GM23338 (cell line): ENCODE results near the gene MT1F. TPM values are rescaled to one million over a fixed set of nuclear protein-coding genes. Genes with fewer than 3 reads are reported as not detected.

Source experiments
- ATAC-seq: fragments of 200-7000 bp; cut with Tn5 transposase; 3 replicates; pipeline ENCODE4 v1.9.1; 2020
- DNase-seq: peaks from one replicate; pipeline ENCODE4 v3.0.0-alpha.2; 2015; ENCODE audit warnings: low spot score
- H2AFZ ChIP-seq: fragments of 200-600 bp; sonication (generic); 2 replicates; pipeline ENCODE4 v1.8.0; 2016; ENCODE audit warnings: antibody characterized with exemption, mild to moderate bottlenecking, moderate library complexity
- H3F3A ChIP-seq: fragments of 200-600 bp; sonication (generic); replicated peaks from 2 replicates; pipeline ENCODE4 v1.8.0; 2017; ENCODE audit warnings: antibody characterized with exemption, mixed run types, low read depth
- H3K27ac ChIP-seq: fragments of 200-600 bp; sonication (generic); 2 replicates; pipeline ENCODE4 v1.6.1; 2016; ENCODE audit warnings: low read depth
- H3K27me3 ChIP-seq: fragments of 200-600 bp; sonication (generic); 2 replicates; pipeline ENCODE4 v1.8.0; 2016; ENCODE audit warnings: mild to moderate bottlenecking, mixed run types, moderate library complexity; ENCODE audit not compliant: insufficient read depth
- H3K36me3 ChIP-seq: fragments of 200-600 bp; sonication (generic); 2 replicates; pipeline ENCODE4 v1.8.0; 2016; ENCODE audit warnings: mild to moderate bottlenecking; ENCODE audit not compliant: insufficient read depth
- H3K4me1 ChIP-seq: fragments of 200-600 bp; sonication (generic); 2 replicates; pipeline ENCODE4 v1.8.0; 2016; ENCODE audit warnings: mild to moderate bottlenecking, moderate library complexity; ENCODE audit not compliant: insufficient read depth
- H3K4me2 ChIP-seq: fragments of 200-600 bp; sonication (generic); 2 replicates; pipeline ENCODE4 v1.7.1; 2017; ENCODE audit warnings: mixed run types
- H3K4me3 ChIP-seq: fragments of 200-600 bp; sonication (generic); 2 replicates; pipeline ENCODE4 v1.6.1; 2016; ENCODE audit warnings: mixed run types
- H3K79me2 ChIP-seq: fragments of 200-600 bp; sonication (generic); replicated peaks from 2 replicates; pipeline ENCODE4 v1.8.0; 2017; ENCODE audit warnings: mild to moderate bottlenecking; ENCODE audit not compliant: insufficient read depth
- H3K9me2 ChIP-seq: fragments of 200-600 bp; sonication (generic); 2 replicates; pipeline ENCODE4 v1.8.0; 2017; ENCODE audit not compliant: insufficient read depth
- H4K20me1 ChIP-seq: fragments of 200-600 bp; sonication (generic); replicated peaks from 2 replicates; pipeline ENCODE4 v1.8.0; 2017; ENCODE audit warnings: mild to moderate bottlenecking; ENCODE audit not compliant: insufficient read depth
- H3K27ac Mint-ChIP-seq: 2 replicates; pipeline ENCODE4 v1.8.0; 2020; ENCODE audit warnings: inconsistent platforms, mild to moderate bottlenecking, moderate library complexity, mixed read lengths
- H3K27me3 Mint-ChIP-seq: 3 replicates; pipeline ENCODE4 v1.8.0; 2022; ENCODE audit warnings: low read depth, mild to moderate bottlenecking, moderate library complexity, mixed read lengths, inconsistent platforms; ENCODE audit not compliant: insufficient read depth, poor library complexity
- H3K36me3 Mint-ChIP-seq: 3 replicates; pipeline ENCODE4 v1.8.0; 2021; ENCODE audit warnings: low read depth, mild to moderate bottlenecking, inconsistent platforms, moderate library complexity, mixed read lengths
- H3K4me1 Mint-ChIP-seq: 3 replicates; pipeline ENCODE4 v1.8.0; 2020; ENCODE audit warnings: mild to moderate bottlenecking, inconsistent platforms, mixed read lengths
- H3K4me3 Mint-ChIP-seq: 3 replicates; pipeline ENCODE4 v1.8.0; 2021; ENCODE audit warnings: moderate library complexity, mild to moderate bottlenecking, inconsistent platforms, mixed read lengths
- H3K9me3 Mint-ChIP-seq: 3 replicates; pipeline ENCODE4 v1.8.0; 2020; ENCODE audit warnings: moderate library complexity, mild to moderate bottlenecking, inconsistent platforms, mixed read lengths
- EZH2 ChIP-seq: fragments of 200-600 bp; sonication (generic); IDR thresholded peaks from one replicate; pipeline ENCODE4 v1.8.0; 2017; ENCODE audit warnings: antibody characterized with exemption, mild to moderate bottlenecking, low read depth; ENCODE audit not compliant: unreplicated experiment
- EZH2phosphoT487 ChIP-seq: fragments of 200-600 bp; sonication (generic); IDR thresholded peaks from one replicate; pipeline ENCODE4 v1.8.1; 2018; ENCODE audit warnings: antibody characterized with exemption; ENCODE audit not compliant: unreplicated experiment
- JUNB ChIP-seq: IDR thresholded peaks from one replicate; pipeline ENCODE4 v1.6.1; 2016; ENCODE audit warnings: antibody characterized with exemption; ENCODE audit not compliant: unreplicated experiment
- STAT1 ChIP-seq: IDR thresholded peaks from one replicate; pipeline ENCODE4 v1.6.1; 2016; ENCODE audit warnings: antibody characterized with exemption; ENCODE audit not compliant: unreplicated experiment
- polyA plus RNA-seq: library from polyadenylated mRNA; unstranded; fragments of >200 nt; fragmentation: Nextera tagmentation; extraction: Ambion mirVana; gene quantifications from 2 replicates; pipeline ENCODE4 v1.2.1, GENCODE V29; 2016
- total RNA-seq: library from RNA; depleted of rRNA; stranded (reverse); fragments of >200 nt; shearing (Covaris generic); gene quantifications from 2 replicates; pipeline ENCODE4 v1.2.3, GENCODE V29; 2014
- TF ChIP-seq, protein P1 (sequence below): fragments of 250-450 bp; sonication (Bioruptor Pico); IDR thresholded peaks from 2 replicates; pipeline ENCODE4 v1.5.0; 2020; ENCODE audit warnings: mild to moderate bottlenecking, moderate library complexity
- TF ChIP-seq, protein P2 (sequence below), 2 experiments: fragments of 200-600 bp in 1 of 2; sonication (generic) in 1 of 2; conservative IDR thresholded peaks; 2 replicates each; pipeline versions ENCODE4 v1.5.1 to v1.6.1; 2016 to 2017; ENCODE audit warnings: antibody characterized with exemption in 2 of 2, low read depth in 2 of 2, mild to moderate bottlenecking in 2 of 2, moderate library complexity in 1 of 2
- TF ChIP-seq, protein P3 (sequence below): IDR thresholded peaks from 2 replicates; pipeline ENCODE4 v1.6.1; 2016; ENCODE audit warnings: antibody characterized with exemption
- TF ChIP-seq, protein P4 (sequence below): IDR thresholded peaks from one replicate; pipeline ENCODE4 v1.6.1; 2018; ENCODE audit warnings: antibody characterized with exemption; ENCODE audit not compliant: unreplicated experiment

MT1F gene
- total and polyA plus RNA-seq, 2 experiments from 2014 or later = 7.4 to 107 TPM

DNA sequence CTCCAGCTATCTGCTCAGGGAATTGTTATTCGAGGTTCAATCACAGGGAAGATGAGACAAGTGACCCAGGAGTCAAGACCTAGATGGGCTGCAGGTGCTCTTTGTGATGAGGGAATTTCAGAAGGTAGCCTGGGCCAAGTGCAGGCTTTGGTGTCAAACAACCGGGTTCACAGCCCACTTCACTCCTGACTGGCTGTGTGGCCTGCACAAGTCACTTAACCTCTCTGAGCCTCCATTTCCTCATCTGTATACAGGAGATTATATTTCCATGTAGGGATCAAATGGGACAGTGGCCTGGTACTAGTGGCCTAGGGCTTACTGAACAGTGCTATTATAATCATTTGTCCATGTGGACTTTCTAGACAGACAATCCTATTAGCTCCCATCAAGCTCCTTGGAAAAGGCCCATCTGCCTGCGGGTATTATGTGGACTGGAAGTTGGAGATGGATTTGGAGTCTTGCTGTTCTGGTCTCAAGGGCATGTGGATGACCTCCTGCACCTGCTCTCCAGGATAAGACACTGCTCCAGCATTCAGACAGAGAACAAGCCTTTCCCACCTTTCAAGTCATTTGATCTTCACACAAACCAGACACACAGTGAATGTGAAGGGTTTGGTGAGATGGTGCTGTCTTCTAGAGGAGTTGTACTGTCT, 21.4 kb downstream of the MT1F start (continued):
- TF ChIP-seq, protein P1, sequence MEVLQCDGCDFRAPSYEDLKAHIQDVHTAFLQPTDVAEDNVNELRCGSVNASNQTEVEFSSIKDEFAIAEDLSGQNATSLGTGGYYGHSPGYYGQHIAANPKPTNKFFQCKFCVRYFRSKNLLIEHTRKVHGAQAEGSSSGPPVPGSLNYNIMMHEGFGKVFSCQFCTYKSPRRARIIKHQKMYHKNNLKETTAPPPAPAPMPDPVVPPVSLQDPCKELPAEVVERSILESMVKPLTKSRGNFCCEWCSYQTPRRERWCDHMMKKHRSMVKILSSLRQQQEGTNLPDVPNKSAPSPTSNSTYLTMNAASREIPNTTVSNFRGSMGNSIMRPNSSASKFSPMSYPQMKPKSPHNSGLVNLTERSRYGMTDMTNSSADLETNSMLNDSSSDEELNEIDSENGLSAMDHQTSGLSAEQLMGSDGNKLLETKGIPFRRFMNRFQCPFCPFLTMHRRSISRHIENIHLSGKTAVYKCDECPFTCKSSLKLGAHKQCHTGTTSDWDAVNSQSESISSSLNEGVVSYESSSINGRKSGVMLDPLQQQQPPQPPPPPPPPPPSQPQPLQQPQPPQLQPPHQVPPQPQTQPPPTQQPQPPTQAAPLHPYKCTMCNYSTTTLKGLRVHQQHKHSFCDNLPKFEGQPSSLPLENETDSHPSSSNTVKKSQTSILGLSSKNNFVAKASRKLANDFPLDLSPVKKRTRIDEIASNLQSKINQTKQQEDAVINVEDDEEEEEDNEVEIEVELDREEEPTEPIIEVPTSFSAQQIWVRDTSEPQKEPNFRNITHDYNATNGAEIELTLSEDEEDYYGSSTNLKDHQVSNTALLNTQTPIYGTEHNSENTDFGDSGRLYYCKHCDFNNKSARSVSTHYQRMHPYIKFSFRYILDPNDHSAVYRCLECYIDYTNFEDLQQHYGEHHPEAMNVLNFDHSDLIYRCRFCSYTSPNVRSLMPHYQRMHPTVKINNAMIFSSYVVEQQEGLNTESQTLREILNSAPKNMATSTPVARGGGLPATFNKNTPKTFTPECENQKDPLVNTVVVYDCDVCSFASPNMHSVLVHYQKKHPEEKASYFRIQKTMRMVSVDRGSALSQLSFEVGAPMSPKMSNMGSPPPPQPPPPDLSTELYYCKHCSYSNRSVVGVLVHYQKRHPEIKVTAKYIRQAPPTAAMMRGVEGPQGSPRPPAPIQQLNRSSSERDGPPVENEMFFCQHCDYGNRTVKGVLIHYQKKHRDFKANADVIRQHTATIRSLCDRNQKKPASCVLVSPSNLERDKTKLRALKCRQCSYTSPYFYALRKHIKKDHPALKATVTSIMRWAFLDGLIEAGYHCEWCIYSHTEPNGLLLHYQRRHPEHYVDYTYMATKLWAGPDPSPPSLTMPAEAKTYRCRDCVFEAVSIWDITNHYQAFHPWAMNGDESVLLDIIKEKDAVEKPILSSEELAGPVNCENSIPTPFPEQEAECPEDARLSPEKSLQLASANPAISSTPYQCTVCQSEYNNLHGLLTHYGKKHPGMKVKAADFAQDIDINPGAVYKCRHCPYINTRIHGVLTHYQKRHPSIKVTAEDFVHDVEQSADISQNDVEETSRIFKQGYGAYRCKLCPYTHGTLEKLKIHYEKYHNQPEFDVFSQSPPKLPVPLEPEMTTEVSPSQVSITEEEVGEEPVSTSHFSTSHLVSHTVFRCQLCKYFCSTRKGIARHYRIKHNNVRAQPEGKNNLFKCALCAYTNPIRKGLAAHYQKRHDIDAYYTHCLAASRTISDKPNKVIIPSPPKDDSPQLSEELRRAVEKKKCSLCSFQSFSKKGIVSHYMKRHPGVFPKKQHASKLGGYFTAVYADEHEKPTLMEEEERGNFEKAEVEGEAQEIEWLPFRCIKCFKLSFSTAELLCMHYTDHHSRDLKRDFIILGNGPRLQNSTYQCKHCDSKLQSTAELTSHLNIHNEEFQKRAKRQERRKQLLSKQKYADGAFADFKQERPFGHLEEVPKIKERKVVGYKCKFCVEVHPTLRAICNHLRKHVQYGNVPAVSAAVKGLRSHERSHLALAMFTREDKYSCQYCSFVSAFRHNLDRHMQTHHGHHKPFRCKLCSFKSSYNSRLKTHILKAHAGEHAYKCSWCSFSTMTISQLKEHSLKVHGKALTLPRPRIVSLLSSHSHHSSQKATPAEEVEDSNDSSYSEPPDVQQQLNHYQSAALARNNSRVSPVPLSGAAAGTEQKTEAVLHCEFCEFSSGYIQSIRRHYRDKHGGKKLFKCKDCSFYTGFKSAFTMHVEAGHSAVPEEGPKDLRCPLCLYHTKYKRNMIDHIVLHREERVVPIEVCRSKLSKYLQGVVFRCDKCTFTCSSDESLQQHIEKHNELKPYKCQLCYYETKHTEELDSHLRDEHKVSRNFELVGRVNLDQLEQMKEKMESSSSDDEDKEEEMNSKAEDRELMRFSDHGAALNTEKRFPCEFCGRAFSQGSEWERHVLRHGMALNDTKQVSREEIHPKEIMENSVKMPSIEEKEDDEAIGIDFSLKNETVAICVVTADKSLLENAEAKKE = no peak
- no peak for TF ChIP-seq JUNB
- no peak for TF ChIP-seq STAT1
- TF ChIP-seq, protein P2, sequence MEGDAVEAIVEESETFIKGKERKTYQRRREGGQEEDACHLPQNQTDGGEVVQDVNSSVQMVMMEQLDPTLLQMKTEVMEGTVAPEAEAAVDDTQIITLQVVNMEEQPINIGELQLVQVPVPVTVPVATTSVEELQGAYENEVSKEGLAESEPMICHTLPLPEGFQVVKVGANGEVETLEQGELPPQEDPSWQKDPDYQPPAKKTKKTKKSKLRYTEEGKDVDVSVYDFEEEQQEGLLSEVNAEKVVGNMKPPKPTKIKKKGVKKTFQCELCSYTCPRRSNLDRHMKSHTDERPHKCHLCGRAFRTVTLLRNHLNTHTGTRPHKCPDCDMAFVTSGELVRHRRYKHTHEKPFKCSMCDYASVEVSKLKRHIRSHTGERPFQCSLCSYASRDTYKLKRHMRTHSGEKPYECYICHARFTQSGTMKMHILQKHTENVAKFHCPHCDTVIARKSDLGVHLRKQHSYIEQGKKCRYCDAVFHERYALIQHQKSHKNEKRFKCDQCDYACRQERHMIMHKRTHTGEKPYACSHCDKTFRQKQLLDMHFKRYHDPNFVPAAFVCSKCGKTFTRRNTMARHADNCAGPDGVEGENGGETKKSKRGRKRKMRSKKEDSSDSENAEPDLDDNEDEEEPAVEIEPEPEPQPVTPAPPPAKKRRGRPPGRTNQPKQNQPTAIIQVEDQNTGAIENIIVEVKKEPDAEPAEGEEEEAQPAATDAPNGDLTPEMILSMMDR (conservative IDR thresholded peaks at IDR 0.05; ENCODE audit: low read depth in 2 of 2) = no peak
- TF ChIP-seq EZH2 = no peak

DNA sequence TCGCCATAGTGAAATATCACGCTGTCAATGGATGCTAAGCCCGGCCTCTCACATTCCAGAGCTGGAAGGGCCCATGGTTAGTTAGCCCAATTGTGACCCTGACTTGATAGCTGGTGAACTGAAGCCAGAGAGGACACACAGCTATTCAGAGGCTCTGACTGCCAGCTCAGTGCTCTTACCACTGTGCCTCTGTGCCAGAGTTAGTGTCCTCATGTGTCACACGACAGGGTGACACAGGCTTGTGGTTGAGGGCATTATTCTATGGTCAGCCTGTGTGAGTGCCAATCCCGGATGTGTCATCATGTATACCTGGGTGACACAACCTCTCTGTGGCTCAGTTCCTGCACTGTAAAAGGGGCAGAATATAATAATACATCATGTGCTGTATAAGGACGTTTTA, 22.1 kb downstream of the MT1F start:
- H3K9me3 Mint-ChIP-seq = no peaks in the 10 kb centered on the region
- H3K4me3 Mint-ChIP-seq = no peak overlapping the region
- Histone ChIP-seq H3K4me2 (no peak overlapping the region), H3K79me2 (peaks cover 14% of the 10 kb centered on the region), H3K4me3 (no peak overlapping the region), H3K9me2 (no peaks in the 10 kb centered on the region), H2AFZ (no peak overlapping the region), H3K36me3 (no peaks in the 10 kb centered on the region), H3F3A (peaks cover 14% of the 10 kb centered on the region), H3K27me3 (peaks cover 24% of the 10 kb centered on the region), H4K20me1 (no peaks in the 10 kb centered on the region), H3K27ac (no peak overlapping the region), H3K4me1 (peaks cover 45% of the 10 kb centered on the region)
- H3K4me1 Mint-ChIP-seq = peaks cover 45% of the 10 kb centered on the region
- H3K36me3 Mint-ChIP-seq = peaks cover 20% of the 10 kb centered on the region
- H3K27me3 Mint-ChIP-seq = peaks cover 44% of the 10 kb centered on the region
- DNase-seq = no peak
- no peak for ATAC-seq
- H3K27ac Mint-ChIP-seq = no peak overlapping the region
- TF ChIP-seq STAT1 (no peak), EZH2 (no peak), EZH2phosphoT487 (no peak)
- TF ChIP-seq, protein P3, sequence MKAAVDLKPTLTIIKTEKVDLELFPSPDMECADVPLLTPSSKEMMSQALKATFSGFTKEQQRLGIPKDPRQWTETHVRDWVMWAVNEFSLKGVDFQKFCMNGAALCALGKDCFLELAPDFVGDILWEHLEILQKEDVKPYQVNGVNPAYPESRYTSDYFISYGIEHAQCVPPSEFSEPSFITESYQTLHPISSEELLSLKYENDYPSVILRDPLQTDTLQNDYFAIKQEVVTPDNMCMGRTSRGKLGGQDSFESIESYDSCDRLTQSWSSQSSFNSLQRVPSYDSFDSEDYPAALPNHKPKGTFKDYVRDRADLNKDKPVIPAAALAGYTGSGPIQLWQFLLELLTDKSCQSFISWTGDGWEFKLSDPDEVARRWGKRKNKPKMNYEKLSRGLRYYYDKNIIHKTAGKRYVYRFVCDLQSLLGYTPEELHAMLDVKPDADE = no peak
- TF ChIP-seq, protein P4, sequence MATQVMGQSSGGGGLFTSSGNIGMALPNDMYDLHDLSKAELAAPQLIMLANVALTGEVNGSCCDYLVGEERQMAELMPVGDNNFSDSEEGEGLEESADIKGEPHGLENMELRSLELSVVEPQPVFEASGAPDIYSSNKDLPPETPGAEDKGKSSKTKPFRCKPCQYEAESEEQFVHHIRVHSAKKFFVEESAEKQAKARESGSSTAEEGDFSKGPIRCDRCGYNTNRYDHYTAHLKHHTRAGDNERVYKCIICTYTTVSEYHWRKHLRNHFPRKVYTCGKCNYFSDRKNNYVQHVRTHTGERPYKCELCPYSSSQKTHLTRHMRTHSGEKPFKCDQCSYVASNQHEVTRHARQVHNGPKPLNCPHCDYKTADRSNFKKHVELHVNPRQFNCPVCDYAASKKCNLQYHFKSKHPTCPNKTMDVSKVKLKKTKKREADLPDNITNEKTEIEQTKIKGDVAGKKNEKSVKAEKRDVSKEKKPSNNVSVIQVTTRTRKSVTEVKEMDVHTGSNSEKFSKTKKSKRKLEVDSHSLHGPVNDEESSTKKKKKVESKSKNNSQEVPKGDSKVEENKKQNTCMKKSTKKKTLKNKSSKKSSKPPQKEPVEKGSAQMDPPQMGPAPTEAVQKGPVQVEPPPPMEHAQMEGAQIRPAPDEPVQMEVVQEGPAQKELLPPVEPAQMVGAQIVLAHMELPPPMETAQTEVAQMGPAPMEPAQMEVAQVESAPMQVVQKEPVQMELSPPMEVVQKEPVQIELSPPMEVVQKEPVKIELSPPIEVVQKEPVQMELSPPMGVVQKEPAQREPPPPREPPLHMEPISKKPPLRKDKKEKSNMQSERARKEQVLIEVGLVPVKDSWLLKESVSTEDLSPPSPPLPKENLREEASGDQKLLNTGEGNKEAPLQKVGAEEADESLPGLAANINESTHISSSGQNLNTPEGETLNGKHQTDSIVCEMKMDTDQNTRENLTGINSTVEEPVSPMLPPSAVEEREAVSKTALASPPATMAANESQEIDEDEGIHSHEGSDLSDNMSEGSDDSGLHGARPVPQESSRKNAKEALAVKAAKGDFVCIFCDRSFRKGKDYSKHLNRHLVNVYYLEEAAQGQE = no peak
